Stimulated activated naive B cell treated with anti-CD40 and anti-IgM and Interleukin-4, amounts not matched to agents 10 μg/mL and 1 μg/mL and 100 μg/mL, for 72 hours (primary cell): ENCODE data around the gene EXOC6.
A peak's percentile ranks its signal among the peaks of the same experiment; 100 is the strongest.

ENCODE experiments used
- ATAC-seq, 2 donors: fragments of 150-1000 bp; cut with Tn5 transposase; replicated peaks; 2 replicates each; pipeline ENCODE4 v1.10.0; 2021; ENCODE audit warnings: moderate library complexity in 1 of 2
- DNase-seq: peaks from one replicate; pipeline ENCODE4 v3.0.0; 2021
- H3K27ac Mint-ChIP-seq: one replicate; pipeline ENCODE4 v1.8.0; 2022; ENCODE audit warnings: mild to moderate bottlenecking, mixed read lengths
- H3K27me3 Mint-ChIP-seq, 2 donors: one replicate each; pipeline ENCODE4 v1.8.0; 2022; ENCODE audit warnings: mixed read lengths in 2 of 2
- H3K36me3 Mint-ChIP-seq, 2 donors: one replicate each; pipeline ENCODE4 v1.8.0; 2022; ENCODE audit warnings: mixed read lengths in 2 of 2, mild to moderate bottlenecking in 1 of 2
- H3K4me1 Mint-ChIP-seq, 2 donors: one replicate each; pipeline ENCODE4 v1.8.0; 2022; ENCODE audit warnings: mixed read lengths in 2 of 2, mild to moderate bottlenecking in 1 of 2
- H3K4me3 Mint-ChIP-seq, 2 donors: one replicate each; pipeline ENCODE4 v1.8.0; 2022; ENCODE audit warnings: mild to moderate bottlenecking in 2 of 2, mixed read lengths in 2 of 2, moderate library complexity in 1 of 2
- H3K9me3 Mint-ChIP-seq, 2 donors: one replicate each; pipeline ENCODE4 v1.8.0; 2022; ENCODE audit warnings: mixed read lengths in 2 of 2, mild to moderate bottlenecking in 1 of 2

EXOC6 gene

GRCh38 chr10:92999191-92999590, 150.9 kb downstream of the EXOC6 start:
- H3K9me3 Mint-ChIP-seq, result no peaks in the 10 kb centered on the region
- no peak for DNase-seq

GRCh38 chr10:93006435-93007039, 158.2 kb downstream of the EXOC6 start:
- DNase-seq, result no peak
- H3K36me3 Mint-ChIP-seq, result peaks cover 3 to 5% of the 10 kb centered on the region in 2 donors

More at GRCh38 chr10:92999191-92999590, 150.9 kb downstream of the EXOC6 start:
- no peak overlapping the region for H3K27ac Mint-ChIP-seq
- H3K36me3 Mint-ChIP-seq, result no peaks in the 10 kb centered on the region
- H3K4me1 Mint-ChIP-seq, result peaks cover 0 to 6% of the 10 kb centered on the region in 2 donors
- ATAC-seq, result no peak
- H3K4me3 Mint-ChIP-seq, result no peak overlapping the region
- H3K27me3 Mint-ChIP-seq, result no peaks in the 10 kb centered on the region

GRCh38 chr10:93015722-93016121, 167.4 kb downstream of the EXOC6 start:
- DNase-seq, result no peak
- no peaks in the 10 kb centered on the region for H3K27me3 Mint-ChIP-seq
- H3K27ac Mint-ChIP-seq, result no peak overlapping the region
- no peak for ATAC-seq
- no peak overlapping the region for H3K4me3 Mint-ChIP-seq
- H3K9me3 Mint-ChIP-seq, result no peaks in the 10 kb centered on the region
- peaks cover 3 to 10% of the 10 kb centered on the region in 2 donors for H3K36me3 Mint-ChIP-seq
- H3K4me1 Mint-ChIP-seq, result no peaks in the 10 kb centered on the region

More at GRCh38 chr10:93006435-93007039, 158.2 kb downstream of the EXOC6 start:
- ATAC-seq, result no peak
- Mint-ChIP-seq H3K27ac (no peak overlapping the region), H3K4me3 (no peak overlapping the region), H3K27me3 (no peaks in the 10 kb centered on the region), H3K4me1 (no peaks in the 10 kb centered on the region), H3K9me3 (no peaks in the 10 kb centered on the region)

GRCh38 chr10:93023013-93023650, 174.8 kb downstream of the EXOC6 start:
- ATAC-seq, result no peak
- no peaks in the 10 kb centered on the region for H3K4me1 Mint-ChIP-seq
- H3K4me3 Mint-ChIP-seq, result no peak overlapping the region
- DNase-seq, result no peak
- H3K27ac Mint-ChIP-seq, result no peak overlapping the region
- no peaks in the 10 kb centered on the region for H3K27me3 Mint-ChIP-seq
- peaks cover 19 to 34% of the 10 kb centered on the region in 2 donors for H3K36me3 Mint-ChIP-seq
- peaks cover 6 to 7% of the 10 kb centered on the region in 2 donors for H3K9me3 Mint-ChIP-seq

GRCh38 chr10:93026072-93026471, 177.8 kb downstream of the EXOC6 start:
- Mint-ChIP-seq H3K4me1 (no peaks in the 10 kb centered on the region), H3K27me3 (no peaks in the 10 kb centered on the region), H3K27ac (no peak overlapping the region), H3K4me3 (no peak overlapping the region), H3K9me3 (peaks cover 6 to 7% of the 10 kb centered on the region in 2 donors), H3K36me3 (peaks cover 22 to 33% of the 10 kb centered on the region in 2 donors)
- DNase-seq (no peak), ATAC-seq (no peak)

- no peak for ATAC-seq
- Mint-ChIP-seq H3K27me3 (no peaks in the 10 kb centered on the region), H3K36me3 (peaks cover 22 to 32% of the 10 kb centered on the region in 2 donors), H3K4me1 (no peaks in the 10 kb centered on the region), H3K27ac (no peak overlapping the region), H3K9me3 (peaks cover 6 to 7% of the 10 kb centered on the region in 2 donors), H3K4me3 (no peak overlapping the region)
- DNase-seq, result no peak
Measured at GRCh38 chr10:93027508-93027907, 179.2 kb downstream of the EXOC6 start.

- H3K4me1 Mint-ChIP-seq, result no peaks in the 10 kb centered on the region
Measured at GRCh38 chr10:93028883-93029282, 180.6 kb downstream of the EXOC6 start.

GRCh38 chr10:93030409-93030808, 182.1 kb downstream of the EXOC6 start:
- Mint-ChIP-seq H3K27me3 (no peaks in the 10 kb centered on the region), H3K9me3 (peaks cover 6 to 7% of the 10 kb centered on the region in 2 donors)

More at GRCh38 chr10:93028883-93029282, 180.6 kb downstream of the EXOC6 start:
- H3K27ac Mint-ChIP-seq, result no peak overlapping the region
- H3K27me3 Mint-ChIP-seq, result no peaks in the 10 kb centered on the region
- ATAC-seq (no peak), DNase-seq (no peak)
- peaks cover 6 to 7% of the 10 kb centered on the region in 2 donors for H3K9me3 Mint-ChIP-seq
- peaks cover 22 to 32% of the 10 kb centered on the region in 2 donors for H3K36me3 Mint-ChIP-seq
- no peak overlapping the region for H3K4me3 Mint-ChIP-seq

GRCh38 chr10:93032105-93032808, 183.9 kb downstream of the EXOC6 start:
- peaks cover under 1% of the 10 kb centered on the region in 2 donors for H3K9me3 Mint-ChIP-seq
- H3K4me3 Mint-ChIP-seq, result no peak overlapping the region
- no peaks in the 10 kb centered on the region for H3K27me3 Mint-ChIP-seq
- peaks cover 10 to 11% of the 10 kb centered on the region in 2 donors for H3K36me3 Mint-ChIP-seq
- DNase-seq, result no peak
- no peak overlapping the region for H3K27ac Mint-ChIP-seq
- ATAC-seq, result no peak
- no peaks in the 10 kb centered on the region for H3K4me1 Mint-ChIP-seq

More at GRCh38 chr10:93030409-93030808, 182.1 kb downstream of the EXOC6 start:
- no peak for DNase-seq
- Mint-ChIP-seq H3K4me1 (no peaks in the 10 kb centered on the region), H3K36me3 (peaks cover 22 to 28% of the 10 kb centered on the region in 2 donors), H3K27ac (no peak overlapping the region), H3K4me3 (no peak overlapping the region)
- no peak for ATAC-seq

GRCh38 chr10:93032809-93033137, 184.5 kb downstream of the EXOC6 start:
- no peak for DNase-seq
- ATAC-seq, result no peak
- no peaks in the 10 kb centered on the region for H3K27me3 Mint-ChIP-seq

GRCh38 chr10:93034426-93034825, 186.1 kb downstream of the EXOC6 start:
- no peaks in the 10 kb centered on the region for H3K36me3 Mint-ChIP-seq
- H3K27ac Mint-ChIP-seq, result no peak overlapping the region
- DNase-seq (no peak), ATAC-seq (no peak)
- H3K4me1 Mint-ChIP-seq, result peaks cover 2 to 4% of the 10 kb centered on the region in 2 donors
- no peaks in the 10 kb centered on the region for H3K9me3 Mint-ChIP-seq
- no peak overlapping the region for H3K4me3 Mint-ChIP-seq
- no peaks in the 10 kb centered on the region for H3K27me3 Mint-ChIP-seq

More at GRCh38 chr10:93032809-93033137, 184.5 kb downstream of the EXOC6 start:
- H3K27ac Mint-ChIP-seq, result no peak overlapping the region
- H3K4me1 Mint-ChIP-seq, result no peaks in the 10 kb centered on the region
- H3K9me3 Mint-ChIP-seq, result no peaks in the 10 kb centered on the region
- no peak overlapping the region for H3K4me3 Mint-ChIP-seq
- H3K36me3 Mint-ChIP-seq, result peaks cover 6% of the 10 kb centered on the region in 2 donors

- peaks cover 8 to 18% of the 10 kb centered on the region in 2 donors for H3K4me1 Mint-ChIP-seq
- H3K9me3 Mint-ChIP-seq, result no peaks in the 10 kb centered on the region
- H3K27me3 Mint-ChIP-seq, result no peaks in the 10 kb centered on the region
- ATAC-seq (no peak), DNase-seq (no peak)
- peaks cover 1 to 8% of the 10 kb centered on the region in 2 donors for H3K36me3 Mint-ChIP-seq
- no peak overlapping the region for H3K4me3 Mint-ChIP-seq
- H3K27ac Mint-ChIP-seq, result no peak overlapping the region
Measured at GRCh38 chr10:93039110-93039509, 190.8 kb downstream of the EXOC6 start.

- Mint-ChIP-seq H3K27ac (no peak overlapping the region), H3K27me3 (no peaks in the 10 kb centered on the region), H3K9me3 (no peaks in the 10 kb centered on the region), H3K36me3 (peaks cover 1 to 8% of the 10 kb centered on the region in 2 donors), H3K4me1 (peaks cover 8 to 18% of the 10 kb centered on the region in 2 donors), H3K4me3 (no peak overlapping the region)
- peak; percentile 79 to 86 for ATAC-seq
- DNase-seq, result peak; percentile 4
Measured at GRCh38 chr10:93039721-93040120, 191.4 kb downstream of the EXOC6 start.

GRCh38 chr10:93054486-93054885, 206.2 kb downstream of the EXOC6 start:
- Mint-ChIP-seq H3K4me1 (no peaks in the 10 kb centered on the region), H3K27me3 (no peaks in the 10 kb centered on the region), H3K27ac (no peak overlapping the region), H3K9me3 (no peaks in the 10 kb centered on the region), H3K4me3 (no peak overlapping the region), H3K36me3 (peaks cover 13 to 25% of the 10 kb centered on the region in 2 donors)
- DNase-seq, result no peak
- no peak for ATAC-seq
